HG02852 (cell line): ENCODE results near the gene TPSD1.
"Not testable (repeated sequence)": the region's sequence is repeated elsewhere in the genome, so short reads cannot be mapped to it uniquely, and the experiment has no call there.

ENCODE experiments used
- ATAC-seq: cut with Tn5 transposase; IDR thresholded peaks from one replicate; pipeline ENCODE4 v1.9.1; 2021; ENCODE audit warnings: mild to moderate bottlenecking, moderate library complexity; ENCODE audit not compliant: unreplicated experiment

TPSD1 gene

GRCh38 chr16:1220841-1221627 lies 34.8 kb upstream of the TPSD1 start:
- no peak for ATAC-seq

GRCh38 chr16:1221628-1222552 lies 34.0 kb upstream of the TPSD1 start:
- ATAC-seq: no peak

- no peak for ATAC-seq
These were observed 33.1 kb upstream of the TPSD1 start for GRCh38 chr16:1222553-1223354.

- ATAC-seq: no peak
These were observed 32.3 kb upstream of the TPSD1 start for GRCh38 chr16:1223355-1224214.

- no peak for ATAC-seq
These were observed 31.3 kb upstream of the TPSD1 start for GRCh38 chr16:1224558-1224957.

GRCh38 chr16:1225051-1225451 lies 30.8 kb upstream of the TPSD1 start, which contains the start of gene TPSG1:
TSS of gene TPSG1 (minus strand) at chr16:1225268. CDS start at chr16:1225252, 16 bp downstream.
- no peak for ATAC-seq

- not testable (repeated sequence) for ATAC-seq
These were observed 30.0 kb upstream of the TPSD1 start for GRCh38 chr16:1225728-1226311.

- not testable (repeated sequence) for ATAC-seq
These were observed 29.2 kb upstream of the TPSD1 start for GRCh38 chr16:1226692-1227091.

- not testable (repeated sequence) for ATAC-seq
These were observed 27.6 kb upstream of the TPSD1 start for GRCh38 chr16:1228227-1228626.

GRCh38 chr16:1229476-1229875 lies 26.4 kb upstream of the TPSD1 start:
- ATAC-seq: not testable (repeated sequence)

GRCh38 chr16:1230084-1230470 lies 25.8 kb upstream of the TPSD1 start, which contains the start of gene TPSB2:
TSS of gene TPSB2 (minus strand) at chr16:1230184. CDS start at chr16:1229951, 233 bp downstream.
- not testable (repeated sequence) for ATAC-seq

GRCh38 chr16:1230471-1231212 lies 25.2 kb upstream of the TPSD1 start:
- ATAC-seq: not testable (repeated sequence)

GRCh38 chr16:1231301-1231700 lies 24.6 kb upstream of the TPSD1 start:
- ATAC-seq: not testable (repeated sequence)

- ATAC-seq: not testable (repeated sequence)
These were observed 23.7 kb upstream of the TPSD1 start for GRCh38 chr16:1232049-1232748.

- not testable (repeated sequence) for ATAC-seq
These were observed 19.2 kb upstream of the TPSD1 start for GRCh38 chr16:1236659-1237058.

- ATAC-seq: no peak
These were observed 17.9 kb upstream of the TPSD1 start for GRCh38 chr16:1237990-1238389.

GRCh38 chr16:1238909-1239308 lies 17.0 kb upstream of the TPSD1 start:
- ATAC-seq: not testable (repeated sequence)

GRCh38 chr16:1239575-1239974 lies 16.3 kb upstream of the TPSD1 start:
- ATAC-seq: not testable (repeated sequence)
